NOMO-1 treated with DMSO at 0.1 percent for 48 hours (cell line): Measurements from ENCODE around the gene FREM1.

Source experiments
- DNase-seq: peaks from one replicate; lab custom pipeline; 2025; ENCODE audit not compliant: unreplicated experiment; lab: John Stamatoyannopoulos, UW

Gene FREM1

DNA sequence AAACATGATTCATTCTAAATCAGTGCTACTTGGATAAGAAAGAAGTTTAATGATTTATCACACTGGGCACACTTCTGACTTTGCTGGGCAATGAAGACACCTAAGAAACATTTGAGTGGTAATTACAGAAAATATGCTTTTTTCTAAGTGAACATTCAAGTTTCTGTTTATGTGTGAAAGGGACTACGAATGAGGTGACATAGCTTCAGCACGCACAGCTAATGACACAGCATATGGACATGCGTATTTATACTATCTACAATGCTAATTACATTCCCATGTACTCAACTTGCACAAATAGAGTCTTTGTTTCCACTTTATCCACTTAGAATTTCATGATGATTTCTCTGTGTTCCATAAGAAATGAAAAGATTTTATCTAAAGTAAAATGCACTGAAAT lies 40.6 kb downstream of the FREM1 start:
- no peak for DNase-seq

DNA sequence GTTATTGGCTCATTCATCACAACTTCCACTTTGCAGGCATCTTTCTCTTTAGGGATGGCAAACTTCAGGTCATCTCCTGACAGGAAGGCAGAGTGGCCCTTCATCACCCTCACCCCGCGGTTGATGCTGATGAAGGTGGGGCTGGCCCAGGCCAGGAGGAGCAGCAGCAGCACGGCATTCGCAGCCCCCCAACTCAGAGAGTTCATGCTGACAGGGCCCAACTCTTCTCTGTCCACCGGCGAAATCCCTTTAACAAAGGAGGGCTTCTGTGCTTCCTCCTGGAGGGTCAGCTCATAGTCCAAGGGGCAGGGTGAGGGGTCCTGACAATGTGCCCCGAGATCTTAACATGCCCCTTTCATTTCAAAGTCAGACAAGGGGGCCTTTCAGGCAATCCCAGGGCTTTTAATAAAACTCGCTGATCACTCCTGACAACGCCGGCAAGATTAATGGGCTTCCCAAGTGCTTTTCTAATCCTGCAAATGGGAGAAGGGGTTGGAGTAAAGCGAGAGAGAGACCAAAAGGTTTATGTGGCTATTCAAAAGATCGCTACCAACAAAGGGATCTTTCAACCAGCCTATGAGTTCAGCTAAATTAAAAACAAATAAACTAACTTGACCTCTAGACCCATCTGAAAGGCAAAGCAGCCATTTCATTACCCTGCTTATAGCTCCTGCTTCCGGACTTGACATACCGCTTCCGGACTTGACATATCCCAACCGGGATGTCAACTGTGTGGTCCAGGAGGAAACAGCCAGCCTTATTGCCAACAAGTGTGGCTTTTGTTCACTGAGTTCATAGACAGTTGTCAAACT lies 41.2 kb downstream of the FREM1 start:
- no peak for DNase-seq

DNA sequence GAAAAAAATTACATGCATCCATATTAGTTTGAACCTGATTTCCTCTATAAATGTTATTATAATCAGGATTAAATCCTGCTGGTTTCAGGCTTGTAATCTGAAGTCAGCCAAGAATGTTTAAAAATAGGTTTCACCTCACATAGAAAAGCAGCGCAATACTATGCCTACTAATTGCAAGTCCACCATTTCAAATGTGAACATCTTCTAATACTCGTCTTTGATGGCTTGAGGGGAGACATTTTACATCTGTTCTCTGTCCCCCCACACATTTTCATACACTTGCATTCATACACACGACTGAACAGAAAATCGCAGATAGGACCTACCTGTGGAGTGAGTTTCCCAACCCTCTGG lies 41.8 kb downstream of the FREM1 start:
- DNase-seq = no peak

DNA sequence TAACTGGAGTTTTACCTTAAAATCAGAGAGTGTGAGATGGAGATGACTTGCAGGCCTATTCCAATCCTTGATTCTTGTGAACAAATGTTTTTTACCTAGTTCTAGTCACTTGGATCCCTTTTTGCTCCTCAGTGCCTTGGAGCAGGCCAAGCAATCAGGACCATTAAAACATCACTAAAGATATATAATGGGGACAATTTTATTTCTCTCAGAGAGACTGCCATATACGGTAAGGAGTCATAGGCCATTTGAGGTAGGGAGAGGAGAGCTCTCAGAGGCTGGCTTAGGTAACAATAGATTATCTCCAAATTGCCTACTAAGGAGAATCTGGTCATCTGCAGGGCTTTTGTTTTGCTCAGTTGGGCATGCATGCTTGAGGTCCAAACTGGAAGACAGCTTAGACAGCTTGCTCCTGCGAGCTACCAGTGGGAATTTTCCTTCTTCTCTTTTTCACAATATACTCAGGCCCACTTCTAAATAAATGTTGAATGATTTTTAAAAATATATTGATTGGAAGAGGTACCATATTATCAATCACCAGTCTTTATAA lies 44.0 kb downstream of the FREM1 start:
- DNase-seq = no peak

DNA sequence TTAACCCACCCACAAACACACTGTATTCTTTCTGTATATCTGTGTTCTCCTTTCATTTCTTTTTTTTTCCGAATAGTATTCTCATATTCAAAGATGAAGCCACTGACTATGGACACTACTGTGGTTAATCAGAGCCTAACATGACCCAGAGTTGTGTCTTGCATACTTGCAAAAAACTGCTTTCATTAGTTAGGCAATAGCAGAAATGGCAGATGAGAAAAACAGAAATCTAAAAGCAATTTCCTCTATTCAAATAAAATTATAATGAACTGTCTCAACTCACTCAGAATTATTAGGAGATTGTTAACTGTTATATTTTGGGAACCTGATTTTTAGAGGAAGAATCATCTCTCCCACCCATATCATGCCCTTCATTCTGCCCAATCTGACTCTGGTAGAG lies 45.9 kb downstream of the FREM1 start:
- no peak for DNase-seq

DNA sequence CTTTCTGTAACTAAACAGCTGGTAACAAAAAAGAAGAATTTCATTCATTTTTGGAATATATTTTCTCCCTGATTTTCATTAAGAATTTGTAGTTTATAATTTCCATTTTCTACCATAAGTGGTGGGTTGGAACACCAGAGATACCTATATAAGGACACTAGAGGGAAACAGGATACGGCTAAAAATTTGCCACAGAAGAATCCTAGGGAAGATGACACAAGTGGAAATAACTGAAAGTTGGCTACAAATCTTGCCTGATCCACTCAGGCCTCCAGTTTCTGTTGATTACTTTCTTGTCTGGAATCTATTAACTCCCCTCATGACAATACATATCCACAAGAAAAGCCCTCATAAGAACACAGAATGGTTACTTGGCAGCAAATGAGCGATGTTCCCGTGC lies 46.8 kb downstream of the FREM1 start:
- no peak for DNase-seq

DNA sequence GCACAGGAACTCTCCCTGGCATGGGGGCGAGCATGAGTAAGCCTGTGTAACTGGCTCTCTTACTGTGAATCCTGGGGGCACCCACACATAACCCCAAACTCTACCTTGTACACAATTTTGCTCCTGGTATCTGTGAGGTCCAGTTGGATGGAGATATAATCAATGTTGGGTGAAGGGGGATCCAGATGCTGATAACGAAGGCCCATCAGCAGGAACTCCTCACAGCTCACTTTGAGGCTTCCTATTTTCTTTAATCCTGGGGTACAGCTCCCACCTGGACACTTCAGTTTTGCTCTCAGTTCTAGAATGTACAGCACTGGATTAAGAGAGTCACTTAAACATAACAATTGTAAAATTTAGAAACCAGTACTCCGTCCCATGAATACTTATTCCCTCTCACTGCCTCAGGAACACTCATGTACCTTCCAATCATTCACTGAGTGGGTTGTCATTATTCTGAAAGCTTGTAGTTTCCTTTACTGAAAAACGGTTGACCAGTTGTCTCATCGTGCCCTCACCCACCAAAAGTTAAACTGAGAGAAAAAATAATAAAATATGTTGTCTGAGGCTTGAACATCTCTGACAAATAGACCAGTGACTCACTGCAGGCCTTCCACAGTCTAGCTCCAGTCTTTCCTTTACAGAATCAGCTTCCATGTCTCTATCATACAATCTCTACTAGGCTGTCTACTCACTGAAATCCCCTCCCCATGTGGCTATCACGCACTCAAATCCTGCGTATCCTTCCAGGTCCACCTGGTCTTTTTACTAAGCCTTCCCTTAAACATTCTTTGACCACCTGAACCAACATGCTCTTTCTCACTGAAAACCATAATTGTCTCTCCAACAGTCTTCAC lies 52.6 kb downstream of the FREM1 start:
- DNase-seq = no peak

DNA sequence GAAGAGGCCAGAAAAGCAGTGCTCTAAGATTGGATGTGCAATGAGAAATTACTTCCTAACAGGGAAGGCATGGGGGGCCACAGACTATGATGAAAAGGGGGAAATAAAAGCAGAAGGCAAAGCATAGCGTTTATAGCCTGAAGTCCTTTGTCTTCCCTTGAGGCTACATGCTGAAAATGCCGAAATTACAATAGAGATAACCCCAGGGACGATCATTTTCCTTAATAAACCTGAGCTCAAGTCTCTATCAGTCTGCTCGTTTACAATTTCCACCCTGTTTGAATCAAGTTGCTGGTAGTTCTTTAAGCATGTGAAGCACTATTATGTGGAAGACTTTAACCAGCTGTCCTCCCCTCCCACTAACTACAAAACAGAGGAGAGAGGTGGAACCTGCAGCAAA lies 60.4 kb downstream of the FREM1 start:
- DNase-seq = no peak

DNA sequence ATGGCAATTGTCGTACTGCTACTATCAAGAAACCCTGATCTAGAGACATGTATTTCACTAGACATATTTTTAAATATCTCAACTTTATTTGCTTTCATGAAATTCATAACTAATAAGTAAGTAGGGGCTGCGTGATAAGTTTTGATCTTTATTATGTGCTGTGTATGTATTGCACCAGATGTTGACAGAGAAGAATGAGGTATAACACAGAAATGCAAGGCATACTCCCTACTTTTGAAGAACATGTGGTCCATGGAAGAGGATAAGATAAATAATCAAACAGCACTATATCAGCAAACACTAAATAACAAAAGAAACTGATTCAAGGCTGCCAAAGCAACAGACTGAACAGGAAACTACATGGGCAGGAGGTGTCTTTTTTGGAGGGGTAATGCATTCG lies 60.9 kb downstream of the FREM1 start:
- no peak for DNase-seq

DNA sequence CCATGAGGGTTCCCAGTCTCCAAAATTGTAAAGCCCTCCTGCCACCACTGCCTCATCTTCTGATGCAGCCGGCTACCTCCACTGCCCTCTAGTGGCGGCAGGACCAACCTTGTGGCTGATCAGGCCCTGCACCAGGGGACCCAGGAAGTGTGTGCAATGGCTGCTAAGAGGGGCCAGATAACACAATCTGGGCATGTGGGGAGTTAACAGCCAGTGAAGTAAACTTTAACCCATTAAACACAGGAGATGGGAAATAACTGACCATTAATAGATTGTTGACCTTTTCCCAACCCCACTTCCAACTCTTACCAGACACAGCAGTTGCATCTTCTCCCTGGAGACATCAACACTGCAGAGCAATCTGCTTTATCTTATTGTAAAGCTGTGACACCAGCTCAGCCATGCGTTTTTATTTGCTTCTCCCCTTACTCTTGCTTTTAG lies 63.3 kb downstream of the FREM1 start:
- no peak for DNase-seq

DNA sequence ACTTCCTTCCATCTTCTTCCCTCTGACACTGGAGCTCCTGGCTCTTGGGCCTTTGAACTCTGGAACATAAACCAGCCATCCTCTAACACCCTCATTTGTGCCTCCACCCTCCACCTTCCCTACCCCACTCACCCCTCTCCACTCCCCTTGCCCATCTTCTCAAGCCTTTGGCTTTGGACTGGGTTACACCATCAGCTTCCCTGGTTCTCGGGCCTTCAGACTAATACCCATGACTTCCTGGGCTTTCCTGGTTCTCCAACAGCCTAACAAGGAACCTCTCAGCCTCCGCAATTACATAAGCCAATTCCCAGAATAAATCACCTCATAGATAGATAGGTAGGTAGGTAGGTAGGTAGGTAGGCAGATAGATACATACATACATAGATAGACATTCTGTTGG lies 67.1 kb downstream of the FREM1 start:
- no peak for DNase-seq

DNA sequence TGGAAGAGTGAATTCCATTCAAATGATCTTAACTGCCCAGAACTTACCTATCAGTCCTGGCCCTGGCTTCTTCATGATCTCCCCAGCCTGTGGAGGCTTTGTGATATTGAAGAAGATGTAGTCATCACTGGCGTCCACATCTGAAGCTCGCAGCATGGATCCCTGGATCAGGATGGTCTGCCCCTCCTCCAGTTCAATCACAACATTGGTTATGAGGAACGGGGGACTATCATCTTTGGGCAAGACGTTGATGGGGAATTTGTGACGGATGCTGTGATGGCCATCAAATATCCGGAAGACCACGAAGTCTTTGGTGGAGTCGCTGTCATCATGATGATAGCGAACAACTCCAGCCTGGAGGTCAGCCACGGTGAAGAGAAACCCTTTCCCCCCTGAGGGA lies 68.0 kb downstream of the FREM1 start:
- no peak for DNase-seq

DNA sequence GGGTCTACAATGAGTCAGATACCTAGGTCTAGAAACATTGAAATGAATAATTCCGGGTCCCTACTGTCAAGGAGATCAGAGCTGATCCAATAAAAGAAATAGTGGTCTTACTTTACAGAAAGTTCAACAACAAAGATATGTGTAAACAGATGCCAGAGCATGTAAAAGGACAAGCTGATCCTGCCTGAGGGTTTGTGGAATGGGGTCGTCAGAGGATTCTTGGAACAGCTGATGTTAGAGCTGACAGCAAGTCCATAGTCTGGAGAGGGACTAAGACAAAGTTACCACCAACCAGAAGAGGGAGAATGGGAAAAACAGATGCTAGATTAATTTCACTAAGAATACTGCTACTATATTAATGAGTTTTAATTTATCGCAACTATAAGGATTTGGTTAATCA lies 71.5 kb downstream of the FREM1 start:
- DNase-seq = no peak

DNA sequence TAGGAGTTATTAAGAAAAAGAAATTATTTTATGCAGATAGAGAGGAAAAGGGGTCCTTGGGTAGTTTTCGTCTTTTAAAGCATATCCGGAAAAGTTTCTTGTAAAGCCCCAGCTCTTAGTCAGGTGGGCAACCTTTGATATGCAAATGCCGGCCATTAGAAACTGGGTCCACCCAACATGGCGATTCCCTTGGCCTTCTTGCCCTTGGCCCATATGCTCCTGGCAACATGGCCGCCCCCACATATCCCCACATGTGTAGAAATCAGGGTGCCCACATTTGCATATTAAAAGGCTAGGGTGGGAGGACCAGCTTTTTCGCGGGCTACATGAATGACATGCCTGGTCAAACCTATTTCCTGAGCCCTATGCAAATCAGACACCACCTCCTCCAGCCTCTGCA lies 73.3 kb downstream of the FREM1 start:
- no peak for DNase-seq

DNA sequence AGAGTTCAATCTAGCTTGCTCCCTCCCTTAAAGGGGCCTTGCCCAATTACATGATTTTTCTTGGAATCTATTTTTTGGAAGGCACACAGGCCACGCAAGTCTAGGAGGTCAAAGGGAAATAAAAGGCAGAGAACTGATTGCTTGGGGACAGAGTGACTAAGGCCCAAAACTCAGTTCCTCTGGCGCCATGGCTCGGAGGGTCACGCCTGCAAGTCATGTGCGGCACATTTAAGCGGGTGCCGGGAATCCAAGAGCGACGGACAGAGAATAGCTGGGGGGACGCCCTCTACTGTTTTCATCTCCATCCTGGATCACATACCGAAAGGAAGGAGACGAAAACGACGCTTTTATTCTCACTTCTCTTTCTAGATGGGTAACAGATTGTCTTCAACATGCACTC lies 78.6 kb downstream of the FREM1 start:
- no peak for DNase-seq

DNA sequence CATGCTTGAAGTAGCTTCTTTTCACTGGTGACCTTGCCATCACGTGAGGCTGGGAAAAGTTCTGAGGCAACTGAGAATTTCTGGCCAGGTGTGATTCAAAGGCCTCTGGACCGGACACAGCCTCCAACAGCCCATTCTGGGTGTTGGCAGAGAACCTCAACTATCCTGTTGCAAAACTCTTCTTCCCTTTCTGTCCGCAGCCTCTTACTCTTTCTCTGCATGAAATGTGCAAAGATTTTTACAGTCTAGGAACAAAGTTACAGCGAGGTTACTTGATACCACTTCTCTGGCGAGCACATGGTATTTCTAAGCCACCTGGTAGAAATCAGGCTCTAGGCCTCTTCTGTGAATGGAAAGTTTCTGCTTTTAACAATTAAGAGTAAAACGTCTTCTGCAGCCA lies 79.2 kb downstream of the FREM1 start:
- DNase-seq = no peak

DNA sequence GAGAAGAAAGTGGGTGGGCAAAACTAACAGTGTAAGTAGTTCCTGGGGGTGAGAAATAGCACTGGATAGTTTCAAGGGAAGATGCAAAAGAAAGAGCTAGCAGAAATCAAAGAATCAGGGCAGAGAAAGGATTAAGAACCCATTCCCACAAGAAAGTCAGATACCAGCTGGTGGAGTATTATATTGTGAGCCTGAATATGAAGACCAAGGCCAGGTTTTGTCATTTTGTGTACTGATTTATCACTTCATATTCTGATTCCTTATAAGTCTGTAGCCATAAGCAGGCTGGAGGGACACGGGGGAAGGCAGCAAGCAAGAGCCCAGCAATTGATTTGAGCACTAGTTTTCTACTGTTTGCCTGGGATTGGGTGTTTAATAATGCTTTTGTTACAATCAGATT lies 80.2 kb downstream of the FREM1 start:
- DNase-seq = no peak

DNA sequence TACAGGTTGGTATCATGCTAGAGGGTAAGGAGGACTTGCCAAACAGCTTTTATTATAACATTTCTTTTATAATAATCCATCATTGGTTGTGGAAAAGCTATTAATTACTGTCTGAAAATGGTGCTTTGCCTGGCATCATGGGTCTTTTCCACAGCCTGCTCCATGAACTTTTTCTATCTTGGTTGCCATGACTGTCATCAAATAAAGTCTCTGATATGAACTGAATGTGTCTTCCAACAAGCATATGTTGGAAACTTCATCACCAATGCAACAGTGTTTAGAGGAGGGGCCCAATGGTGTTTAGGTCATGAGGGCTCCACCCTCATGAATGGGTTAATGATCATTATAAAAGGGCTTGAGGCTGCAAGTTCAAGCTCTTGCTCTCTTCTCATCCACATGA lies 81.0 kb downstream of the FREM1 start:
- DNase-seq = no peak

DNA sequence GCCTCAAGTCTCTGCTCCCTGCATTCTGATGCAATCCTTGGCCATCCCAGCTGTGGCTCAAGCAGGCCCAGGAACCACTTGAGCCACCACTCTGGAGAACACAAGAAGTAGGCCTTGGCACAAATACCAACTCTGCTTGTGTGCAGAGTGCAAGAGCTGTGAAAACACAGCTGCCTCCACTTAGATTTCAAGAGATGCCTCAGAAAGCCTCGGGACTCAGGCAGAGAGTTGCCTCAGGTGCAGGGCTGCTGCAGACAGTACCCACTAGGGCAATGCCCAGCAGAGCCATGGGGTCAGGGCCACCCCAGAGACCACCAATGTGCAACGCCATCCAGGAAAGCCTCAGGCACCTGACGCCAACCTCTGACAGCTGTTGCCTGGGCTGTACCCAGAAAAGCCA lies 82.4 kb downstream of the FREM1 start:
- no peak for DNase-seq

DNA sequence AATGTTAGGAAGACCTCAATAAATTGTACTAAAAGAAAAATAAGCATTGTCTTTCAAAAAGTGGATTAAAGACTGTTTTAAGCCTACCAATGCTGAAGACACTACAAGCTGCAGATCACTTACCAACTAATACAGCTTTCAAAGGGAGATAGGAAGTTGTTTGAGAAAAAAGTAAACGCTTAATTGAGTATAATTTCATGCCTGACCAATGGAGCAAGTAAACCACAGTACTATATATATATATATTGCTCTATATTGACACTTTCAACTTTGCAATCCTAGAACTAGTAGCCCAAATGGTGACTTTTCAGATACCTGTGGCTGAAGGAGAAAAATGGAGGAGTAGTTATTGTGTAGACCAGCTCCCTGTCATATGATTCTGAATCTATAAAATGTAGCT lies 85.7 kb downstream of the FREM1 start:
- DNase-seq = no peak

DNA sequence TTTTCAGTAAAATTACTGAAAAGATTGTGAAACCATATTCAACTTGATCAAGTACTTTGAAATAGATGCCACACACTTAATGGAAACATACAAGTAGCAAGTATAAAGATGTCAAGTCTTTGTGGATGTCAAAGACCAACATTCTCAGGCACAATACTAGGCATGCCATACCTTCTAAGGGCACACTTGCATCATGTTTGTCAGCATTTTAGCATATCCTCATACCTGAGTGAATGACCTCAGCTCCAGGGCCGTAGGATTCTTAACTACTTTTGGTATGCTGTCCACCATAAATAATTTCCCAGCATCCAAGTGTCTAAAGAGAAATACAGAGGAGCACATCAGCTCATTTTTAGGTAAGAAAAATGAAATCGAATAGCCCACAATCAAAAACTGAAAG lies 86.4 kb downstream of the FREM1 start:
- no peak for DNase-seq

DNA sequence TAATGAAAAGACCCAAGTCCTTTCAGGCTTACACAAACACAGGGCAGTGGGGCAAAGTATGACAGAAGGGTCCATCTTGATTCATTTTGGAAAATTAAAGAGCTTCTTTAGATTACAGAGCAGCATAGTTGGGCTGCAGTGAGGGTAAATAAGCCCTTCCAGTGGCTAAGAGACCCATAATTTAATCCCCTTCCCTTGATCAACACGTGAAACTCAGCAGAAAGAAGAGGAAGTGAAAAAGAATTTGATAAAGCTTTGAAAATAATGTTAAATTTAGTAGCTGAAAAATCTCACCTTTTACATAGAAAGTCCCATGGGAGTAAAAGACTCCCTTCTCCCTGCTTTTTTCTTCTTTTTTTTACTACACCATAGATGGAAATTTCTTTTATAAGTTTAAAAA lies 87.6 kb downstream of the FREM1 start:
- DNase-seq = no peak
